ENCODE measurements around the gene CFHR5. TPM values are rescaled to one million over a fixed set of nuclear protein-coding genes. Genes with fewer than 3 reads are reported as not detected.
A peak's percentile ranks its signal among the peaks of the same experiment; 100 is the strongest.
"Not testable (repeated sequence)": the region's sequence is repeated elsewhere in the genome, so short reads cannot be mapped to it uniquely, and the experiment has no call there.

Gene CFHR5
- polyA plus RNA-seq, 2 of the 4 experiments (the other 2 are of a cell fraction) = not detected

GRCh38 chr1:196980859-196981258 is 3.5 kb downstream of the CFHR5 start:
- DNase-seq (ENCODE audit: low read depth in 1 of 2, low spot score in 1 of 2) (no peak), ATAC-seq (no peak), FAIRE-seq (no peak)
- Histone ChIP-seq H3K9me3 (no peaks in the 10 kb centered on the region), H3K27ac (no peak overlapping the region), H3K4me1 (no peaks in the 10 kb centered on the region), H3K4me2 (no peak overlapping the region), H3K4me3 (no peak overlapping the region)
- ChIA-PET POLR2A (no interaction called here), CTCF (no interaction called here)
- no peak for TF ChIP-seq KDM1A (IDR thresholded peaks at IDR 0.05; ENCODE audit: low read depth)
- WGBS (ENCODE audit: missing lambda C conversion rate) = 51% methylated on average over 1 of the region's 1 CpG

- CTCF ChIA-PET = interaction anchor here (0.6 kb wide), 1 partner anchor 1124 kb away, joined by 3 read pairs; no protein-coding TSS in a partner anchor
- FAIRE-seq, POLR2A ChIA-PET: not testable (repeated sequence)
Measured at GRCh38 chr1:196982247-196982646, 4.9 kb downstream of the CFHR5 start.

DNA sequence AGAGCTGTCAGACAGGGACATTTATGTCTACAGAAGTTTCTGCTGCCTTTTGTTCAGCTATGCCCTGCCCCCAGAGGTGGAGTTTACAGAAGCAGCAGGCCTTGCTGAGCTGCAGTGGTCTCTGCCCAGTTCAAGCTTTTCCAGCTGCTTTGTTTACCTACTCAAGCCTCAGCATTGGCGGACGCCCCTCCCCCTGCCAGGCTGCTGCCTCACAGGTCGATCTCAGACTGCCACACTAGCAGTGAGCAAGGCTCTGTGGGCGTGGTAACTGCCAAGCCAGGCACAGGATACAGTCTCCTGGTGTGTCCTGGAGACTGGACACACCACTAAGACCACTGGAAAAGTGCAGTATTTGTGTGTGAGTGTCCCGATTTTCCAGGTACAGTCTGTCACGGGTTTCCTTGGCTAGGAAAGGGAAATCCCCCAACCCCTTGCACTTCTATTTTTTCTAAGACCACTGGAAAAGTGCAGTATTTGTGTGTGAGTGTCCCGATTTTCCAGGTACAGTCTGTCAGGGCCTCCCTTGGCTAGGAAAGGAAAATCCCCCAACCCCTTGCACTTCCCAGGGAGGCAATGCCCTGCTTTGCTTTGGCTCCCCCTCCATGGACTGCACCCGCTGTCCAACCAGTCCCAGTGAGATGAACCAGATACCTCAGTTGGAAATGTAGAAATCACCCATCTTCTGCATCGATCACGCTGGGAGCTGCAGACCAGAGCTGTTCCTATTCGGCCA is 14.7 kb downstream of the CFHR5 start:
- CTCF ChIA-PET, H3K9me3 ChIP-seq, H3K4me3 ChIP-seq, H3K4me1 ChIP-seq, POLR2A ChIA-PET, FAIRE-seq: not testable (repeated sequence)
- ATAC-seq = peak in 1 of 2 experiments; percentile 82; a peak in 3 of 6 replicates
- 49% methylated on average over 11 of the region's 11 CpGs for WGBS (ENCODE audit: missing lambda C conversion rate)
- Histone ChIP-seq H3K27ac (peak overlapping the region in 1 of 2 experiments; percentile 31; a peak in 1 of 6 replicates), H3K4me2 (peak overlapping the region; percentile 59)
- DNase-seq (ENCODE audit: low read depth in 1 of 2, low spot score in 1 of 2) = peak in 1 of 2 experiments; percentile 45

More at GRCh38 chr1:196982247-196982646, 4.9 kb downstream of the CFHR5 start:
- WGBS (ENCODE audit: missing lambda C conversion rate) = 83% methylated on average over 7 of the region's 7 CpGs
- not testable (repeated sequence) for ATAC-seq; H3K9me3 ChIP-seq; H3K27ac ChIP-seq; DNase-seq (ENCODE audit: low read depth in 1 of 2, low spot score in 1 of 2); H3K4me2 ChIP-seq; H3K4me3 ChIP-seq; H3K4me1 ChIP-seq

DNA sequence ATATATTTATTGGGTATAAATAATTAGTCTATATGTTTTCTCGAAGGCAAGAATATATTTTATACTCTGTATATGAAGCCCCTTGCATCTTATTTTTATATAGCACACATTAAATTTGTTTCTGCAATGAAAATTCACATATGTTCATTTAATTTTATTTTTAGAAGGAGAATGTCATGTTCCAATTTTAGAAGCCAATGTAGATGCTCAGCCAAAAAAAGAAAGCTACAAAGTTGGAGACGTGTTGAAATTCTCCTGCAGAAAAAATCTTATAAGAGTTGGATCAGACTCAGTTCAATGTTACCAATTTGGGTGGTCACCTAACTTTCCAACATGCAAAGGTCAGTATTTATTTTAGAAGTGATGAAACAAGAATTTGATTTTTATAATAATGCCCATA is 16.6 kb downstream of the CFHR5 start:
- CTCF ChIA-PET = no interaction called here
- no peak overlapping the region for H3K4me2 ChIP-seq
- TF ChIP-seq, protein P1, sequence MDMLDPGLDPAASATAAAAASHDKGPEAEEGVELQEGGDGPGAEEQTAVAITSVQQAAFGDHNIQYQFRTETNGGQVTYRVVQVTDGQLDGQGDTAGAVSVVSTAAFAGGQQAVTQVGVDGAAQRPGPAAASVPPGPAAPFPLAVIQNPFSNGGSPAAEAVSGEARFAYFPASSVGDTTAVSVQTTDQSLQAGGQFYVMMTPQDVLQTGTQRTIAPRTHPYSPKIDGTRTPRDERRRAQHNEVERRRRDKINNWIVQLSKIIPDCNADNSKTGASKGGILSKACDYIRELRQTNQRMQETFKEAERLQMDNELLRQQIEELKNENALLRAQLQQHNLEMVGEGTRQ (IDR thresholded peaks at IDR 0.05) = no peak
- H3K4me3 ChIP-seq = no peak overlapping the region
- POLR2A ChIA-PET = no interaction called here
- no peak overlapping the region for H3K27ac ChIP-seq
- DNase-seq (ENCODE audit: low read depth in 1 of 2, low spot score in 1 of 2) = no peak
- H3K9me3 ChIP-seq = no peaks in the 10 kb centered on the region
- WGBS (ENCODE audit: missing lambda C conversion rate) = 65% methylated on average over 2 of the region's 2 CpGs
- no peak for FAIRE-seq
- peaks cover 4% of the 10 kb centered on the region; the same call in 1 of the 3 replicates for H3K4me1 ChIP-seq
- ATAC-seq = no peak

GRCh38 chr1:196997423-196997822 is 20.1 kb downstream of the CFHR5 start:
- Histone ChIP-seq H3K4me2 (no peak overlapping the region), H3K27ac (no peak overlapping the region), H3K4me1 (no peaks in the 10 kb centered on the region; the same call in 2 of the 3 replicates), H3K4me3 (no peak overlapping the region), H3K9me3 (no peaks in the 10 kb centered on the region)
- ATAC-seq (no peak), DNase-seq (ENCODE audit: low read depth in 1 of 2, low spot score in 1 of 2) (no peak), FAIRE-seq (no peak)
- ChIA-PET CTCF (no interaction called here), POLR2A (no interaction called here)
- 85% methylated on average over 1 of the region's 1 CpG for WGBS (ENCODE audit: missing lambda C conversion rate)
- TF ChIP-seq MAFK (IDR thresholded peaks at IDR 0.05; ENCODE audit: partially characterized antibody) (peak; percentile 17), FOSL2 (IDR thresholded peaks at IDR 0.05) (no peak), FOSL2 (CRISPR knock-in tag; IDR thresholded peaks at IDR 0.05) (peak; percentile 17; the same call in 1 of the 2 replicates), NFE2L2 (conservative IDR thresholded peaks at IDR 0.05; ENCODE audit: low read length) (no peak)

DNA sequence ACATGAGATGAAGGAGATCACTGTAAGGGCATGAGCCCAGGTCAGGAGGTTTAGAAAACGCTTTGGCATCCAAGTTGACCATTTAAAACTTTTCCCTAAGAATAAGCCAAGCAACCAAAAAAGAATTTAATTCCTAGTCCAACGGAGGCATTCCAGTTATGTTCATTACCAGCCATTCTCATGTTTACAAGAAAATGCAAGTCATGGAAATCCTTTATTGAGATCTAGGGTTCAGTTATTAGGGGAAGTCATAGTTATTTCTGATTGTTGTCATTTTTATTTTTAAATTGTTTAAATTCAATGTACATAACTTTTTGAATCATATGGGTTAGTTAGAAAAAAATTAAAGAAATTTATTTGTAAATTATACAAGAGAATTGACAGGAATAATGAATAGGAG is 24.5 kb downstream of the CFHR5 start:
- no peak for ATAC-seq
- Histone ChIP-seq H3K27ac (no peak overlapping the region), H3K4me2 (no peak overlapping the region), H3K9me3 (no peaks in the 10 kb centered on the region), H3K4me1 (no peaks in the 10 kb centered on the region), H3K4me3 (no peak overlapping the region)
- FAIRE-seq = no peak
- ChIA-PET POLR2A (no interaction called here), CTCF (no interaction called here)
- WGBS (ENCODE audit: missing lambda C conversion rate) = 63% methylated on average over 2 of the region's 2 CpGs
- DNase-seq (ENCODE audit: low read depth in 1 of 2, low spot score in 1 of 2) = no peak
- no peak for TF ChIP-seq EP300 (IDR thresholded peaks at IDR 0.05)
- no peak for TF ChIP-seq TFCP2L1 (CRISPR knock-in tag; IDR thresholded peaks at IDR 0.05)
- peak; percentile 87 for TF ChIP-seq NFE2L2 (conservative IDR thresholded peaks at IDR 0.05; ENCODE audit: low read length)
- peak; percentile 50 for TF ChIP-seq MAFK (IDR thresholded peaks at IDR 0.05; ENCODE audit: partially characterized antibody)

DNA sequence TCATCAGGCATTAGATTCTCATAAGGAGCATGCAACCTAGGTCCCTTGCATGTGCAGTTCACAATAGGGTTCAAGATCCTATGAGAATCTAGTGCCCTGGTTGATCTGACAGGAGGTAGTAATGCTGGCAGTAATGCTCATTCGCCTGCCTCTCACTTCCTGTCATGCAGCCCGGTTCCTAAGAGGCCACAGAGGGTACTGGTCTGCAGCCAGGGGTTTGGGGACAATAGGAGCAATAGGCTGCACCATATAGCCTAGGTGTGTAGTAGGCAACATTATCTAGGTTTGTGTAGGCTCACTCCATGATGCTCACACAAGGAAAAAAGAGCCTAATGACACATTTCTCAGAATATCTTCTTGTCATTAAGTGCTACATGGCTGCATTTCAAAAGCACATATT is 25.8 kb downstream of the CFHR5 start:
- Histone ChIP-seq H3K4me2 (no peak overlapping the region), H3K27ac (no peak overlapping the region), H3K4me1 (no peaks in the 10 kb centered on the region), H3K9me3 (no peaks in the 10 kb centered on the region), H3K4me3 (no peak overlapping the region)
- FAIRE-seq = no peak
- ATAC-seq = no peak
- CTCF ChIA-PET = no interaction called here
- DNase-seq (ENCODE audit: low read depth in 1 of 2, low spot score in 1 of 2) = no peak
- WGBS (ENCODE audit: missing lambda C conversion rate) = 29% methylated on average over 2 of the region's 2 CpGs
- TF ChIP-seq, protein P2, sequence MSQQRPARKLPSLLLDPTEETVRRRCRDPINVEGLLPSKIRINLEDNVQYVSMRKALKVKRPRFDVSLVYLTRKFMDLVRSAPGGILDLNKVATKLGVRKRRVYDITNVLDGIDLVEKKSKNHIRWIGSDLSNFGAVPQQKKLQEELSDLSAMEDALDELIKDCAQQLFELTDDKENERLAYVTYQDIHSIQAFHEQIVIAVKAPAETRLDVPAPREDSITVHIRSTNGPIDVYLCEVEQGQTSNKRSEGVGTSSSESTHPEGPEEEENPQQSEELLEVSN (IDR thresholded peaks at IDR 0.05; ENCODE audit: borderline replicate concordance, low read depth) = no peak
- no peak for TF ChIP-seq NR3C1 (IDR thresholded peaks at IDR 0.05)
- no peak for TF ChIP-seq ZC3H11A (IDR thresholded peaks at IDR 0.05)
- no peak for TF ChIP-seq HMGXB4 (CRISPR knock-in tag; IDR thresholded peaks at IDR 0.05; ENCODE audit: borderline replicate concordance)
- no peak for TF ChIP-seq ZFP36 (IDR thresholded peaks at IDR 0.05; ENCODE audit: borderline replicate concordance, partially characterized antibody)
- TF ChIP-seq FOXS1 (CRISPR knock-in tag; IDR thresholded peaks at IDR 0.05) = no peak
- POLR2A ChIA-PET = no interaction called here

All from A549 (cell line).